CD4-positive, alpha-beta T cell treated with Interleukin-12 subunit alpha and Interleukin-12 subunit beta, for 1 hour (primary cell): ENCODE results near the gene PTPRT.

Source experiments
- DNase-seq: peaks from one replicate; pipeline ENCODE4 v3.0.0-alpha.2; 2020

Gene PTPRT

GRCh38 chr20:42595625-42596024, 594.1 kb downstream of the PTPRT start:
- DNase-seq, result no peak

- no peak for DNase-seq
These were observed 595.0 kb downstream of the PTPRT start for GRCh38 chr20:42594659-42595058.

- no peak for DNase-seq
These were observed 595.7 kb downstream of the PTPRT start for GRCh38 chr20:42594011-42594410.

GRCh38 chr20:42589976-42590639, 599.6 kb downstream of the PTPRT start:
- DNase-seq, result no peak

- no peak for DNase-seq
These were observed 600.9 kb downstream of the PTPRT start for GRCh38 chr20:42588847-42589246.

- DNase-seq, result no peak
These were observed 602.3 kb downstream of the PTPRT start for GRCh38 chr20:42587427-42587826.

GRCh38 chr20:42581311-42581710, 608.4 kb downstream of the PTPRT start:
- DNase-seq, result no peak

GRCh38 chr20:42576167-42576566, 613.5 kb downstream of the PTPRT start:
- no peak for DNase-seq

- DNase-seq, result no peak
These were observed 617.2 kb downstream of the PTPRT start for GRCh38 chr20:42572320-42573016.

- no peak for DNase-seq
These were observed 622.3 kb downstream of the PTPRT start for GRCh38 chr20:42567409-42567808.

GRCh38 chr20:42565235-42565995, 624.3 kb downstream of the PTPRT start:
- DNase-seq, result no peak

GRCh38 chr20:42559665-42560064, 630.0 kb downstream of the PTPRT start:
- DNase-seq, result no peak

- no peak for DNase-seq
These were observed 633.1 kb downstream of the PTPRT start for GRCh38 chr20:42556575-42556974.

- DNase-seq, result no peak
These were observed 636.3 kb downstream of the PTPRT start for GRCh38 chr20:42553374-42553773.

GRCh38 chr20:42549496-42549895, 640.2 kb downstream of the PTPRT start:
- no peak for DNase-seq

- DNase-seq, result no peak
These were observed 644.8 kb downstream of the PTPRT start for GRCh38 chr20:42544926-42545325.

GRCh38 chr20:42532831-42533230, 656.9 kb downstream of the PTPRT start:
- no peak for DNase-seq

GRCh38 chr20:42531508-42531961, 658.2 kb downstream of the PTPRT start:
- no peak for DNase-seq

GRCh38 chr20:42530855-42531448, 658.8 kb downstream of the PTPRT start:
- peak; percentile 3 for DNase-seq

- no peak for DNase-seq
These were observed 659.5 kb downstream of the PTPRT start for GRCh38 chr20:42530191-42530590.

- no peak for DNase-seq
These were observed 665.6 kb downstream of the PTPRT start for GRCh38 chr20:42524058-42524457.

- no peak for DNase-seq
These were observed 673.0 kb downstream of the PTPRT start for GRCh38 chr20:42516692-42517091.

GRCh38 chr20:42510686-42511085, 679.0 kb downstream of the PTPRT start:
- no peak for DNase-seq
